ENCODE results near the gene NPAS4.

The NPAS4 gene

GRCh38 chr11:66386171-66387069 is 34.4 kb upstream of the NPAS4 start:
- no peak overlapping the region for H3K27ac ChIP-seq (ENCODE audit: extremely low read depth, low read depth, low read length)
- no peaks in the 10 kb centered on the region for H3K36me3 ChIP-seq (ENCODE audit: control insufficient read depth in 2 of 2, insufficient read depth in 1 of 2, low read length in 2 of 2)
- no peaks in the 10 kb centered on the region for H3K4me1 ChIP-seq (ENCODE audit: control insufficient read depth, insufficient read depth, low read length)
- ChIA-PET CTCF (interaction anchor here (0.6 to 6.1 kb wide), 44 partner anchors 9 to 1228 kb away, joined by 3 to 58 read pairs (median 4); partner anchors contain the start of genes B4GAT1, BRMS1, DPP3 and MRPL11), POLR2A (interaction anchor here (0.7 to 2.3 kb wide), 4 partner anchors 14 to 74 kb away, joined by 3 to 11 read pairs (median 6); partner anchors contain the start of genes MRPL11 and SLC29A2)
- no peaks in the 10 kb centered on the region for H3K9me3 ChIP-seq (ENCODE audit: control insufficient read depth, insufficient read depth, low read depth, low read length)
- H3K4me3 ChIP-seq (ENCODE audit: low read depth, low read length), result no peak overlapping the region
- TF ChIP-seq ZXDB (tag by site-specific recombination; IDR thresholded peaks at IDR 0.05), result no peak
- no peak for TF ChIP-seq ZNF266 (tag by site-specific recombination; IDR thresholded peaks at IDR 0.05; ENCODE audit: low read depth)
- no peak for TF ChIP-seq ZIC2 (tag by site-specific recombination; IDR thresholded peaks at IDR 0.05)
- peak; percentile 40; the same call in 1 of the 2 replicates for TF ChIP-seq ZEB2 (tag by site-specific recombination; IDR thresholded peaks at IDR 0.05)
- peak; percentile 63 for TF ChIP-seq ZNF654 (tag by site-specific recombination; IDR thresholded peaks at IDR 0.05; ENCODE audit: low read depth)
- no peak for TF ChIP-seq ZNF311 (tag by site-specific recombination; IDR thresholded peaks at IDR 0.05; ENCODE audit: borderline replicate concordance)
- peak; percentile 50 for TF ChIP-seq CTCF (tag by site-specific recombination; IDR thresholded peaks at IDR 0.05)
- TF ChIP-seq ZNF121 (tag by site-specific recombination; IDR thresholded peaks at IDR 0.05), result peak; percentile 78
- no peak for TF ChIP-seq ZNF785 (tag by site-specific recombination; IDR thresholded peaks at IDR 0.05)
- no peak for TF ChIP-seq KLF9 (tag by site-specific recombination; IDR thresholded peaks at IDR 0.05; ENCODE audit: low read depth)
- TF ChIP-seq ZBTB10 (tag by site-specific recombination; IDR thresholded peaks at IDR 0.05), result no peak
- no peak for TF ChIP-seq INSM2 (tag by site-specific recombination; IDR thresholded peaks at IDR 0.05)
- TF ChIP-seq WT1 (tag by site-specific recombination; IDR thresholded peaks at IDR 0.05), result no peak
- no peak for TF ChIP-seq BCL11A (tag by site-specific recombination; IDR thresholded peaks at IDR 0.05; ENCODE audit: low read depth)
- TF ChIP-seq ZNF660 (tag by site-specific recombination; IDR thresholded peaks at IDR 0.05), result no peak
- TF ChIP-seq SP7 (tag by site-specific recombination; IDR thresholded peaks at IDR 0.05), result no peak
- TF ChIP-seq ZNF341 (tag by site-specific recombination; IDR thresholded peaks at IDR 0.05; ENCODE audit: low read depth), result no peak
- TF ChIP-seq HOXD13 (CRISPR knock-in tag; IDR thresholded peaks at IDR 0.05; ENCODE audit: borderline replicate concordance), result no peak
- TF ChIP-seq ZNF624 (tag by site-specific recombination; IDR thresholded peaks at IDR 0.05), result no peak
- no peak for TF ChIP-seq ZBTB49 (tag by site-specific recombination; IDR thresholded peaks at IDR 0.05; ENCODE audit: low read depth)
- no peak for TF ChIP-seq ZNF449 (tag by site-specific recombination; IDR thresholded peaks at IDR 0.05)
- no peak for TF ChIP-seq IKZF3 (tag by site-specific recombination; IDR thresholded peaks at IDR 0.05)
- no peak for TF ChIP-seq ZNF133 (tag by site-specific recombination; IDR thresholded peaks at IDR 0.05)
- TF ChIP-seq ZNF37A (tag by site-specific recombination; IDR thresholded peaks at IDR 0.05), result no peak
- TF ChIP-seq TRIM28 (IDR thresholded peaks at IDR 0.05; ENCODE audit: borderline replicate concordance, low read length), result 0 out of 2 replicates have a peak, but pooled peaks have one; percentile 29
- no peak for TF ChIP-seq ZNF488 (tag by site-specific recombination; IDR thresholded peaks at IDR 0.05)
